Mucosa of descending colon (tissue), 3 donors: ENCODE results near the gene DNA2. TPM values are rescaled to one million over a fixed set of nuclear protein-coding genes. Genes with fewer than 3 reads are reported as not detected.
"Not testable (repeated sequence)": the region's sequence is repeated elsewhere in the genome, so short reads cannot be mapped to it uniquely, and the experiment has no call there.

Source experiments
- ATAC-seq: fragments of 200-7000 bp; cut with Tn5 transposase; one replicate; pipeline ENCODE4 v1.9.1; 2020; ENCODE audit warnings: mild to moderate bottlenecking, moderate library complexity
- DNase-seq, 3 donors: peaks; one replicate each; pipeline ENCODE4 v3.0.0-alpha.2; 2020
- H3K36me3 ChIP-seq: fragments of 200-600 bp; one replicate; pipeline ENCODE4 v1.8.0; 2021; ENCODE audit warnings: low read depth, mild to moderate bottlenecking
- H3K4me1 ChIP-seq: fragments of 200-600 bp; one replicate; pipeline ENCODE4 v1.8.0; 2021; ENCODE audit warnings: low read depth, mild to moderate bottlenecking
- H3K4me3 ChIP-seq: fragments of 200-600 bp; one replicate; pipeline ENCODE4 v1.8.0; 2021; ENCODE audit warnings: mild to moderate bottlenecking
- H3K9me3 ChIP-seq: fragments of 200-600 bp; one replicate; pipeline ENCODE4 v1.8.0; 2021; ENCODE audit warnings: mild to moderate bottlenecking
- intact Hi-C, 2 donors: fragments of 100-400 bp; cut with DNase I in 1 of 2; cut with micrococcal nuclease in 1 of 2; formaldehyde crosslinking; loops; one replicate each; pipeline versions ENCODE4 v1.11.0 to v1.11.1; 2022; cut with DNase I, micrococcal nuclease
- total RNA-seq, 3 donors: library from RNA; stranded (reverse); fragmentation: NEBNext Ultra II Directional in 2 of 3; extraction: Animal tissue kit (Norgen Biotek cat#: 25700) in 2 of 3; gene quantifications; one replicate each; pipeline versions ENCODE4 v1.2.1 to v1.2.4, GENCODE V29; 2021 to 2023
- TF ChIP-seq, protein P1 (sequence below): fragments of 200-600 bp; IDR thresholded peaks from one replicate; pipeline ENCODE4 v1.8.0; 2022; ENCODE audit warnings: antibody characterized with exemption, mild to moderate bottlenecking
- donor health status: DM: no; HTN: no; CAD: no; lungs with moderate emphysema.
- donor health status: DM: no; HTN: no; CAD: no.
- donor health status: DM: no; HTN: yes; CAD: no.

Gene DNA2
- total RNA-seq, 3 donors from 2014 or later, result 3.3 to 8.7 (median 5.2) TPM

DNA sequence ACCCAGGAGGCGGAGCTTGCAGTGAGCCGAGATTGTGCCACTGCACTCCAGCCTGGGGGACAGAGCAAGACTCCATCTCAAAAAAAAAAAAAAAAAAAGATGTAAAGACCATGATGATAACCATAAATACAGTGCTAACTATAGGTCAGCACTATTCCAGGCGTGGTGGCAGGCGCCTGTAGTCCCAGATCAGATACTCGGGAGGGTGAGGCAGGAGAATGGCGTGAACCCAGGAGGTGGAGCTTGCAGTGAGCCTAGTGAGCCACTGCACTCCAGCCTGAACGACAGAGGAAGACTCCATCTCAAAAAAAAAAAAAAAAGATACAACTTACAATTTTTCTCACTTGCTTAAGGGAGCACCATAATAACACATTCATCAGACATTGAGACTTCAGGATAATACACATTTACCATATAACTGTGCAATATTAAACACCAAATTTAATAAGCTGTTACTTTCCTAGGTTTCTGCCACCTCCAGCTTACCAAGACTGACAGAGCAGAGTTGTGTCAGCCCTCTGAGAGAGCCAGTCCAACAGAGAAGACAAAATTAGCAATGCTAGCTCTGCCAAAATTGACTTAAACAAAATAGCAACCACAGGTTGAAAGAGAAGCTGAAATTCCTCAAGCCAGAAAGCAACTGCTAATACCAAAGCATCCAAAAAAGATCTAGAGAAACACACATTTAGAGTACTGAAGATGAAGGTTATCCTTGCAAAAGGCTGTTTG lies 8.2 kb downstream of the DNA2 start:
- intact Hi-C loops, result no loop called here
- no peak overlapping the region for H3K4me3 ChIP-seq
- ATAC-seq, result no peak
- H3K36me3 ChIP-seq, result no peaks in the 10 kb centered on the region
- DNase-seq, result no peak
- TF ChIP-seq, protein P1, sequence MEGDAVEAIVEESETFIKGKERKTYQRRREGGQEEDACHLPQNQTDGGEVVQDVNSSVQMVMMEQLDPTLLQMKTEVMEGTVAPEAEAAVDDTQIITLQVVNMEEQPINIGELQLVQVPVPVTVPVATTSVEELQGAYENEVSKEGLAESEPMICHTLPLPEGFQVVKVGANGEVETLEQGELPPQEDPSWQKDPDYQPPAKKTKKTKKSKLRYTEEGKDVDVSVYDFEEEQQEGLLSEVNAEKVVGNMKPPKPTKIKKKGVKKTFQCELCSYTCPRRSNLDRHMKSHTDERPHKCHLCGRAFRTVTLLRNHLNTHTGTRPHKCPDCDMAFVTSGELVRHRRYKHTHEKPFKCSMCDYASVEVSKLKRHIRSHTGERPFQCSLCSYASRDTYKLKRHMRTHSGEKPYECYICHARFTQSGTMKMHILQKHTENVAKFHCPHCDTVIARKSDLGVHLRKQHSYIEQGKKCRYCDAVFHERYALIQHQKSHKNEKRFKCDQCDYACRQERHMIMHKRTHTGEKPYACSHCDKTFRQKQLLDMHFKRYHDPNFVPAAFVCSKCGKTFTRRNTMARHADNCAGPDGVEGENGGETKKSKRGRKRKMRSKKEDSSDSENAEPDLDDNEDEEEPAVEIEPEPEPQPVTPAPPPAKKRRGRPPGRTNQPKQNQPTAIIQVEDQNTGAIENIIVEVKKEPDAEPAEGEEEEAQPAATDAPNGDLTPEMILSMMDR, result no peak
- H3K4me1 ChIP-seq, result no peaks in the 10 kb centered on the region
- H3K9me3 ChIP-seq, result no peaks in the 10 kb centered on the region

- no peak for ATAC-seq
- H3K4me3 ChIP-seq, result no peak overlapping the region
- H3K36me3 ChIP-seq, result no peaks in the 10 kb centered on the region
- H3K4me1 ChIP-seq, result no peaks in the 10 kb centered on the region
- TF ChIP-seq, protein P1, result no peak
- no peaks in the 10 kb centered on the region for H3K9me3 ChIP-seq
- intact Hi-C loops, result no loop called here
- no peak for DNase-seq
Measured at GRCh38 chr10:68462536-68462935, 9.2 kb downstream of the DNA2 start.

DNA sequence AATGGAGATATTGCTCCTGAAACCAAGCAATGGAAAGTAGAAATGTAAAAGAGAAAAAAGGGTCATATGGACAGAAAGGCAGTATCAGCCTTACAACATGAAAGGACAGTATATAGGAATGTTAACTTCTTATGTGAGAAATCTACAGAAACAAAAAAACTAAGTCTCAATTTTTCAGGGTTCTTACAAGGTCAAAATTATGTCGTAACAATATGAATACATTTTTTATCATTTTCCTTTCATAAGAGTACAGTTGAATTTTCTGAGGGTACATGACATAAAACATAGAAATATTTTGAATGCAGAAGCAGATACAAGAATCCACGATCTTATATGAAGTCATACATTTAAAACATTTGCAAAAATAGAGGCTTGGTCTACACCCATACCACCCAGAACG lies 10.7 kb downstream of the DNA2 start:
- no peaks in the 10 kb centered on the region for H3K36me3 ChIP-seq
- H3K4me1 ChIP-seq, result no peaks in the 10 kb centered on the region
- H3K4me3 ChIP-seq, result no peak overlapping the region
- TF ChIP-seq, protein P1, result no peak
- H3K9me3 ChIP-seq, result no peaks in the 10 kb centered on the region
- ATAC-seq (no peak), DNase-seq (no peak)
- intact Hi-C loops, result no loop called here

GRCh38 chr10:68449698-68450097 lies 22.1 kb downstream of the DNA2 start:
- intact Hi-C loops, H3K4me3 ChIP-seq, H3K4me1 ChIP-seq, H3K9me3 ChIP-seq, ATAC-seq, H3K36me3 ChIP-seq: not testable (repeated sequence)
- peak in 2 of 3 donors; percentile 25 to 38 for DNase-seq

DNA sequence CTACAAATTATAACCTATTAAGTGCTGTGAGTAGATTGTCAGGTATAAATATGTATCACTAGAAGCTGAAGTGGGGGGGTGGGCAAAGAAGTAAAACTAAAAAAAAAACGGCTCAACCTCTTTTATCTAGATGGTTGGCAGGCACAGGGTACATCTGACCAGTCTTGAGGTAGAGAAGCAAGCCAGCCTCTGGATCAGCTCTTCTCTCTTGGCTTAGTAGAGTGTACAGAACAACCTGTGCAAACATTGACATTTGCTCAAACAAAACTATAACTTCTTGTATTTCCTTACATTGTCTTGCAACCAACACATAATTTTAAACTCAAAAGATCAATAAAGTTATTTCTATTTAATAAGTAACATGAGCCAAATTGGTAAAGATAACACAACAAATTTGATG lies 25.6 kb downstream of the DNA2 start:
- Histone ChIP-seq H3K4me1 (no peaks in the 10 kb centered on the region), H3K36me3 (no peaks in the 10 kb centered on the region), H3K9me3 (no peaks in the 10 kb centered on the region), H3K4me3 (no peak overlapping the region)
- intact Hi-C loops, result no loop called here
- ATAC-seq (no peak), DNase-seq (no peak)
- TF ChIP-seq, protein P1, result no peak

GRCh38 chr10:68442971-68443370 lies 28.8 kb downstream of the DNA2 start:
- intact Hi-C loops, result no loop called here
- H3K4me3 ChIP-seq, result no peak overlapping the region
- no peaks in the 10 kb centered on the region for H3K36me3 ChIP-seq
- TF ChIP-seq, protein P1, result no peak
- ATAC-seq (no peak), DNase-seq (no peak)
- no peaks in the 10 kb centered on the region for H3K9me3 ChIP-seq
- H3K4me1 ChIP-seq, result no peaks in the 10 kb centered on the region
